GM19043 (cell line): Measurements from ENCODE around the gene PRDM1.
A peak's percentile ranks its signal among the peaks of the same experiment; 100 is the strongest.

Experiments used
- ATAC-seq: cut with Tn5 transposase; IDR thresholded peaks from one replicate; pipeline ENCODE4 v1.9.1; 2021; ENCODE audit warnings: low read depth; ENCODE audit not compliant: unreplicated experiment

Gene PRDM1

GRCh38 chr6:106113256-106113959 lies 27.3 kb downstream of the PRDM1 start:
- no peak for ATAC-seq

GRCh38 chr6:106114492-106114891 lies 28.4 kb downstream of the PRDM1 start:
- peak; percentile 74 for ATAC-seq

GRCh38 chr6:106115286-106115685 lies 29.1 kb downstream of the PRDM1 start:
- ATAC-seq, result no peak

- no peak for ATAC-seq
Measured at GRCh38 chr6:106116125-106116832, 30.1 kb downstream of the PRDM1 start.

- ATAC-seq, result no peak
Measured at GRCh38 chr6:106117579-106117978, 31.4 kb downstream of the PRDM1 start.

GRCh38 chr6:106118835-106119431 lies 32.8 kb downstream of the PRDM1 start:
- ATAC-seq, result no peak

- ATAC-seq, result no peak
Measured at GRCh38 chr6:106119546-106119945, 33.4 kb downstream of the PRDM1 start.

GRCh38 chr6:106120006-106120405 lies 33.9 kb downstream of the PRDM1 start:
- no peak for ATAC-seq

GRCh38 chr6:106120406-106120805 lies 34.3 kb downstream of the PRDM1 start:
- no peak for ATAC-seq

- ATAC-seq, result no peak
Measured at GRCh38 chr6:106122306-106122918, 36.3 kb downstream of the PRDM1 start.

GRCh38 chr6:106122938-106123656 lies 37.0 kb downstream of the PRDM1 start:
- ATAC-seq, result no peak

- ATAC-seq, result no peak
Measured at GRCh38 chr6:106124015-106124414, 37.9 kb downstream of the PRDM1 start.

GRCh38 chr6:106124437-106125430 lies 38.6 kb downstream of the PRDM1 start:
- no peak for ATAC-seq

- peak; percentile 45 for ATAC-seq
Measured at GRCh38 chr6:106125925-106126435, 39.8 kb downstream of the PRDM1 start.

GRCh38 chr6:106126482-106126881 lies 40.3 kb downstream of the PRDM1 start:
- ATAC-seq, result peak; percentile 6

- no peak for ATAC-seq
Measured at GRCh38 chr6:106128981-106129781, 43.0 kb downstream of the PRDM1 start.

- no peak for ATAC-seq
Measured at GRCh38 chr6:106132153-106132698, 46.1 kb downstream of the PRDM1 start.

- ATAC-seq, result no peak
Measured at GRCh38 chr6:106133040-106133439, 46.9 kb downstream of the PRDM1 start.
